ENCODE measurements around the gene SPTBN5.

- TF ChIP-seq ETS1 (IDR thresholded peaks at IDR 0.05) (no peak), CTCF (conservative IDR thresholded peaks at IDR 0.05; ENCODE audit: low read depth in 2 of 2) (no peak), EZH2phosphoT487 (IDR thresholded peaks at IDR 0.05; ENCODE audit: unreplicated experiment) (no peak), REST (IDR thresholded peaks at IDR 0.05; ENCODE audit: unreplicated experiment) (no peak)
Measured at GRCh38 chr15:41887893-41888292, 6.0 kb downstream of the SPTBN5 start.
